Esophagus squamous epithelium (tissue), 5 donors: ENCODE results near the gene CDC40. TPM values are rescaled to one million over a fixed set of nuclear protein-coding genes. Genes with fewer than 3 reads are reported as not detected.

Source experiments
- DNase-seq: peaks from one replicate; lab custom pipeline; 2025; lab: John Stamatoyannopoulos, UW
- H3K27ac ChIP-seq, 4 donors: fragments of 200-600 bp; sonication (generic); one replicate each; pipeline ENCODE4 v1.5.1; 2016 to 2019; ENCODE audit warnings: mild to moderate bottlenecking in 1 of 4
- H3K27me3 ChIP-seq, 4 donors: fragments of 200-600 bp; sonication (generic); 1 replicate in 3 of 4; 2 replicates in 1 of 4; pipeline versions ENCODE4 v1.5.1 to v1.6.0; 2017 to 2021; ENCODE audit warnings: antibody characterized with exemption in 1 of 4
- H3K36me3 ChIP-seq, 3 donors: fragments of 200-600 bp; sonication (generic); one replicate each; pipeline ENCODE4 v1.5.1; 2016 to 2019
- H3K4me1 ChIP-seq, 3 donors: fragments of 200-600 bp; sonication (generic); one replicate each; pipeline ENCODE4 v1.5.1; 2017 to 2019
- H3K4me3 ChIP-seq, 4 donors: fragments of 200-600 bp; sonication (generic); 1 replicate in 3 of 4; 2 replicates in 1 of 4; pipeline ENCODE4 v1.5.1; 2016 to 2019; ENCODE audit warnings: mild to moderate bottlenecking in 2 of 4, moderate library complexity in 1 of 4
- H3K9me3 ChIP-seq, 3 donors: fragments of 200-600 bp; sonication (generic); one replicate each; pipeline ENCODE4 v1.5.1; 2016 to 2019
- CTCF ChIP-seq, 6 experiments: fragments of 450-650 bp in 4 of 6; fragments of 200-600 bp in 2 of 6; sonication (generic) in 2 of 6; IDR thresholded peaks; one replicate each; pipeline ENCODE4 v1.5.1; 2016 to 2019; ENCODE audit warnings: antibody characterized with exemption in 6 of 6, mild to moderate bottlenecking in 4 of 6, moderate library complexity in 4 of 6
- POLR2A ChIP-seq, 4 donors: fragments of 450-650 bp; IDR thresholded peaks; one replicate each; pipeline ENCODE4 v1.6.1; 2017; ENCODE audit warnings: antibody characterized with exemption in 4 of 4, mild to moderate bottlenecking in 4 of 4, moderate library complexity in 3 of 4
- WGBS, 2 donors: methylation state at CpG; one replicate each; pipeline ENCODE4 v1.1.5; 2018; 5-methylcytosine and 5-hydroxymethylcytosine counted together
- intact Hi-C: fragments of 100-400 bp; cut with DNase I; formaldehyde crosslinking; loops from one replicate; pipeline ENCODE4 v1.15.0; 2022
- total RNA-seq, 4 donors: library from RNA; depleted of rRNA; stranded (reverse); fragments of >200 nt; gene quantifications; one replicate each; pipeline ENCODE4 v1.1.0, GENCODE V29; 2016
- donor health status: DM: yes; HTN: yes; CAD: no.

CDC40 gene
- total RNA-seq, 4 donors from 2014 or later, result 6.9 to 19.3 (median 16.6) TPM

- Histone ChIP-seq H3K4me1 (peaks cover 0 to 46% (median 5%) of the 10 kb centered on the region in 3 donors), H3K9me3 (no peaks in the 10 kb centered on the region), H3K27ac (no peak overlapping the region), H3K4me3 (no peak overlapping the region), H3K36me3 (peaks cover 0 to 8% (median 0%) of the 10 kb centered on the region in 3 donors), H3K27me3 (no peaks in the 10 kb centered on the region)
- TF ChIP-seq POLR2A (IDR thresholded peaks at IDR 0.05) (no peak), CTCF (IDR thresholded peaks at IDR 0.05) (no peak)
- no peak for DNase-seq
- intact Hi-C loops, result loop anchor here (10.0 kb wide), 1 partner anchor 206 kb away; no protein-coding TSS in a partner anchor
Observed at GRCh38 chr6:110188791-110189190, 8.6 kb downstream of the CDC40 start.

GRCh38 chr6:110190726-110191125 is 10.5 kb downstream of the CDC40 start:
- H3K27ac ChIP-seq, result no peak overlapping the region
- H3K36me3 ChIP-seq, result peaks cover 0 to 16% (median 0%) of the 10 kb centered on the region in 3 donors
- DNase-seq, result no peak
- H3K4me1 ChIP-seq, result peaks cover 0 to 37% (median 5%) of the 10 kb centered on the region in 3 donors
- H3K27me3 ChIP-seq, result no peaks in the 10 kb centered on the region
- intact Hi-C loops, result no loop called here
- 69 to 94% methylated on average over 3 to 5 of the region's 6 CpGs for WGBS, 2 donors
- H3K4me3 ChIP-seq, result no peak overlapping the region
- H3K9me3 ChIP-seq, result no peaks in the 10 kb centered on the region
- TF ChIP-seq POLR2A (IDR thresholded peaks at IDR 0.05) (no peak), CTCF (IDR thresholded peaks at IDR 0.05) (no peak)

GRCh38 chr6:110191477-110191876 is 11.2 kb downstream of the CDC40 start:
- H3K4me1 ChIP-seq, result peaks cover 0 to 30% (median 0%) of the 10 kb centered on the region in 3 donors
- no peak overlapping the region for H3K4me3 ChIP-seq
- no peak overlapping the region for H3K27ac ChIP-seq
- TF ChIP-seq POLR2A (IDR thresholded peaks at IDR 0.05) (no peak), CTCF (IDR thresholded peaks at IDR 0.05) (no peak)
- H3K36me3 ChIP-seq, result peaks cover 0 to 16% (median 0%) of the 10 kb centered on the region in 3 donors
- no peaks in the 10 kb centered on the region for H3K27me3 ChIP-seq
- intact Hi-C loops, result no loop called here
- no peak for DNase-seq
- WGBS, 2 donors, result 83 to 98% methylated on average over 2 of the region's 2 CpGs
- H3K9me3 ChIP-seq, result no peaks in the 10 kb centered on the region

- H3K27ac ChIP-seq, result no peak overlapping the region
- H3K9me3 ChIP-seq, result no peaks in the 10 kb centered on the region
- TF ChIP-seq CTCF (IDR thresholded peaks at IDR 0.05), result no peak
- no peak for TF ChIP-seq POLR2A (IDR thresholded peaks at IDR 0.05)
- DNase-seq, result no peak
- H3K36me3 ChIP-seq, result peaks cover 0 to 27% (median 0%) of the 10 kb centered on the region in 3 donors
- no peak overlapping the region for H3K4me3 ChIP-seq
- H3K27me3 ChIP-seq, result no peaks in the 10 kb centered on the region
- H3K4me1 ChIP-seq, result peaks cover 0 to 4% (median 0%) of the 10 kb centered on the region in 3 donors
- intact Hi-C loops, result no loop called here
- WGBS, 2 donors, result 91 to 94% methylated on average over 4 of the region's 4 CpGs
Observed at GRCh38 chr6:110195639-110196038, 15.4 kb downstream of the CDC40 start.

- H3K27me3 ChIP-seq, result no peaks in the 10 kb centered on the region
- peaks cover 0 to 30% (median 0%) of the 10 kb centered on the region in 3 donors for H3K36me3 ChIP-seq
- no peaks in the 10 kb centered on the region for H3K9me3 ChIP-seq
- TF ChIP-seq POLR2A (IDR thresholded peaks at IDR 0.05) (no peak), CTCF (IDR thresholded peaks at IDR 0.05) (no peak)
- no peak for DNase-seq
- intact Hi-C loops, result no loop called here
- H3K4me3 ChIP-seq, result no peak overlapping the region
- no peak overlapping the region for H3K27ac ChIP-seq
- 70 to 77% methylated on average over 1 of the region's 1 CpG for WGBS, 2 donors
- peaks cover 0 to 7% (median 0%) of the 10 kb centered on the region in 3 donors for H3K4me1 ChIP-seq
Observed at GRCh38 chr6:110196874-110197273, 16.6 kb downstream of the CDC40 start.
